Bronchial smooth muscle cell (primary cell): ENCODE measurements around the gene SPDYE16. TPM values are rescaled to one million over a fixed set of nuclear protein-coding genes. Genes with fewer than 3 reads are reported as not detected.

ENCODE experiments used
- total RNA-seq: library from RNA; depleted of rRNA; stranded (reverse); fragments of >200 nt; gene quantifications from 2 replicates; pipeline ENCODE4 v1.2.1, GENCODE V29; 2014

The SPDYE16 gene
- total RNA-seq = under 0.01 and 0.26 TPM in 2 replicates

GRCh38 chr7:76543197-76543596 lies at the start of gene SPDYE16:
TSS of gene SPDYE16 (minus strand) at chr7:76543297. CDS start at chr7:76541459, 1,838 bp downstream.

GRCh38 chr7:76509931-76510877 lies 32.9 kb downstream of the SPDYE16 start, which contains the start of gene UPK3B:
TSS of gene UPK3B (plus strand) at chr7:76510552. CDS start at chr7:76510653, 101 bp downstream.

Other genes with a start within 250 kb of the SPDYE16 start
- gene HSPB1, start 240.6 kb downstream of the SPDYE16 start, total RNA-seq = 25.8 and 35.6 TPM in 2 replicates
- 49.5 and 52.2 TPM in 2 replicates for gene YWHAG, start 184.3 kb downstream of the SPDYE16 start, total RNA-seq
- gene SSC4D, start 133.6 kb downstream of the SPDYE16 start, total RNA-seq = 0.43 and 0.47 TPM in 2 replicates
- 0.63 and 1.9 TPM in 2 replicates for gene ZP3, start 118.3 kb downstream of the SPDYE16 start, total RNA-seq
- gene DTX2, start 81.6 kb downstream of the SPDYE16 start, total RNA-seq = 2.5 and 3.0 TPM in 2 replicates
- 0.32 TPM in 1 of 2 replicates, not detected in the other for gene UPK3B, start 32.7 kb downstream of the SPDYE16 start, total RNA-seq
- gene POMZP3, start 84.0 kb upstream of the SPDYE16 start, total RNA-seq = 3.0 and 5.2 TPM in 2 replicates